AG04449 (cell line): Measurements from ENCODE around the gene SUGCT.
A peak's percentile ranks its signal among the peaks of the same experiment; 100 is the strongest.
"Not testable (repeated sequence)": the region's sequence is repeated elsewhere in the genome, so short reads cannot be mapped to it uniquely, and the experiment has no call there.

ENCODE experiments used
- CTCF ChIA-PET: fragments of 350-600 bp; formaldehyde crosslinking; extraction: SDS; loops from one replicate; lab custom pipeline; 2021; ENCODE audit warnings: antibody characterized with exemption; lab: Yijun Ruan, JAX
- POLR2A ChIA-PET: fragments of 400-600, 350-600 bp; formaldehyde crosslinking; extraction: SDS; loops from one replicate; lab custom pipeline; 2020; ENCODE audit warnings: antibody characterized with exemption, inconsistent platforms; lab: Yijun Ruan, JAX
- DNase-seq: peaks from one replicate; pipeline ENCODE4 v3.0.0-alpha.2; 2010; ENCODE audit warnings: low read depth, low spot score
- H3K4me3 ChIP-seq: 2 replicates; pipeline ENCODE4 v1.5.1; 2011; ENCODE audit warnings: low read depth, mild to moderate bottlenecking, control low read depth, low read length
- TF ChIP-seq, protein P1 (sequence below): IDR thresholded peaks from one replicate; pipeline ENCODE4 v1.5.1; 2011; ENCODE audit warnings: mild to moderate bottlenecking, moderate library complexity, low read length, control low read depth, inconsistent platforms; ENCODE audit not compliant: insufficient read depth; ENCODE audit errors: missing control alignments

The SUGCT gene

DNA sequence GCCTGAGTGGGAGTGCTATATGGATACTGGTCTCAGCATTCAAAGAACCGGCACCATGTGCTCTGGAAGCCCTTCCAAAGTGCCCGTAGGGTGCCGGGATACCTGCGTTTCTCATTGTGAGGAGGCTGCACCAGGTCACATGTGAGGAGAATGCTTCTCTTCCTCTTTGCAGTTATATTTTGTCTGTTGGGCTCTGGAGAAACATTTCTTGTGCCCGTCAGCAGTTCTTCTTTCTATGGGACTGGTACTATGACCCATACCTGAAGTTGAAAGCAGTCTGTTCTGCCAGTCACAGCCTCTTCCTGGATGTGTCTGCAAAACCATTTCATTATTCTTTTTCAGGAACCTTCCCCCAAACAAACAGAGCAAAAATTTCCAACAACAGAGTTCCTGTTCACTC lies 465.0 kb downstream of the SUGCT start:
- ChIA-PET CTCF (interaction anchor here (1.7 kb wide), 1 partner anchor 368 kb away, joined by 5 read pairs; no protein-coding TSS in a partner anchor), POLR2A (no interaction called here)
- no peak for DNase-seq
- no peak overlapping the region for H3K4me3 ChIP-seq
- TF ChIP-seq, protein P1, sequence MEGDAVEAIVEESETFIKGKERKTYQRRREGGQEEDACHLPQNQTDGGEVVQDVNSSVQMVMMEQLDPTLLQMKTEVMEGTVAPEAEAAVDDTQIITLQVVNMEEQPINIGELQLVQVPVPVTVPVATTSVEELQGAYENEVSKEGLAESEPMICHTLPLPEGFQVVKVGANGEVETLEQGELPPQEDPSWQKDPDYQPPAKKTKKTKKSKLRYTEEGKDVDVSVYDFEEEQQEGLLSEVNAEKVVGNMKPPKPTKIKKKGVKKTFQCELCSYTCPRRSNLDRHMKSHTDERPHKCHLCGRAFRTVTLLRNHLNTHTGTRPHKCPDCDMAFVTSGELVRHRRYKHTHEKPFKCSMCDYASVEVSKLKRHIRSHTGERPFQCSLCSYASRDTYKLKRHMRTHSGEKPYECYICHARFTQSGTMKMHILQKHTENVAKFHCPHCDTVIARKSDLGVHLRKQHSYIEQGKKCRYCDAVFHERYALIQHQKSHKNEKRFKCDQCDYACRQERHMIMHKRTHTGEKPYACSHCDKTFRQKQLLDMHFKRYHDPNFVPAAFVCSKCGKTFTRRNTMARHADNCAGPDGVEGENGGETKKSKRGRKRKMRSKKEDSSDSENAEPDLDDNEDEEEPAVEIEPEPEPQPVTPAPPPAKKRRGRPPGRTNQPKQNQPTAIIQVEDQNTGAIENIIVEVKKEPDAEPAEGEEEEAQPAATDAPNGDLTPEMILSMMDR = no peak

- CTCF ChIA-PET, POLR2A ChIA-PET: not testable (repeated sequence)
Observed at GRCh38 chr7:40602351-40602750, 467.5 kb downstream of the SUGCT start.

DNA sequence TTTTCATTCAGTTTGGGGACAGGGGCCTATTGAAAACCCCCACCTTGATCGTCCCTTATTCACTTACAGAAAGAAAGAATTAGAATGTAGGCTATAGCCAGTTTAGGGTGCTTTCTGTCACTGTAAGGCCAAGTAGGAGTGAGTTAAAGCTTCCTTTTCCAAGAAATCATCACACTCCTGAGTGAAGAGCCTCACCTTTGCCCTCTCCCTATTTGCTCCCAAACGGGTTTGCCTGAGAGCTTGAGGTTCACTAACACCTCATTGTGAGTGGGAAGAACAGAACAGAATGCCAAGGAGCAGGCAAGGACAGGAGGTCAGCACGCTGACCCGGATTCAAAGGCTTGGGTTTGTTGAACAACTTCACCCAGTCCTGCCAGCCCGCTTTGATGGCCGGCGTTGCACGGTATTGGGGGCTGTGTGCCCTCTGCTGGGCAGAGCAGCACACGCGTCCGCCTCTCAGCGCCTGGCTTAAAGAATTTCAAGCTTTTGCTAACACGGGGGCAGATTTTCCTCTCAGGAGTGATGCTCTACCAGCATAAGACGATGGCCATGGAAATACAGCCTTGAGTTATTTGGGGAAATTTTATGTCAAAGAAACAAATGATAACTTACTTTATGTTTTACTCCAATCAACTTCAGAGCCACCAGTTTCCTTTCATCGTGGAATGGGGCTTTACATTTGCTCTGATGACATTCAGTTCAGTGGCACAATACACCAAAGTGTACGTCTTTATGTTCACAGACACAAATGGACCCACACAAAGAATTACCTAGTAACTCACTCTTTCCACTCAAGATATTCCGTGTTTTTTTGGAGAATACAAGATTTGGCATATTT lies 470.0 kb downstream of the SUGCT start:
- ChIA-PET POLR2A (no interaction called here), CTCF (interaction anchor here (0.6 to 2.0 kb wide), 4 partner anchors 12 to 372 kb away, joined by 3 to 18 read pairs (median 4); no protein-coding TSS in a partner anchor)
- DNase-seq = no peak
- TF ChIP-seq, protein P1 = peak; percentile 60
- no peak overlapping the region for H3K4me3 ChIP-seq

More at GRCh38 chr7:40602351-40602750, 467.5 kb downstream of the SUGCT start:
- DNase-seq, H3K4me3 ChIP-seq: not testable (repeated sequence)

GRCh38 chr7:40608321-40609075 lies 473.7 kb downstream of the SUGCT start:
- no peak overlapping the region for H3K4me3 ChIP-seq
- DNase-seq = no peak
- ChIA-PET POLR2A (no interaction called here), CTCF (interaction anchor here (0.8 to 2.0 kb wide), 6 partner anchors 13 to 376 kb away, joined by 3 to 6 read pairs (median 3); no protein-coding TSS in a partner anchor)
- TF ChIP-seq, protein P1 = no peak

GRCh38 chr7:40610461-40610860 lies 475.7 kb downstream of the SUGCT start:
- POLR2A ChIA-PET = no interaction called here
- no peak for DNase-seq
- TF ChIP-seq, protein P1 = no peak
- H3K4me3 ChIP-seq = no peak overlapping the region
- CTCF ChIA-PET = interaction anchor here (2.0 kb wide), 1 partner anchor 26 kb away, joined by 6 read pairs; no protein-coding TSS in a partner anchor

DNA sequence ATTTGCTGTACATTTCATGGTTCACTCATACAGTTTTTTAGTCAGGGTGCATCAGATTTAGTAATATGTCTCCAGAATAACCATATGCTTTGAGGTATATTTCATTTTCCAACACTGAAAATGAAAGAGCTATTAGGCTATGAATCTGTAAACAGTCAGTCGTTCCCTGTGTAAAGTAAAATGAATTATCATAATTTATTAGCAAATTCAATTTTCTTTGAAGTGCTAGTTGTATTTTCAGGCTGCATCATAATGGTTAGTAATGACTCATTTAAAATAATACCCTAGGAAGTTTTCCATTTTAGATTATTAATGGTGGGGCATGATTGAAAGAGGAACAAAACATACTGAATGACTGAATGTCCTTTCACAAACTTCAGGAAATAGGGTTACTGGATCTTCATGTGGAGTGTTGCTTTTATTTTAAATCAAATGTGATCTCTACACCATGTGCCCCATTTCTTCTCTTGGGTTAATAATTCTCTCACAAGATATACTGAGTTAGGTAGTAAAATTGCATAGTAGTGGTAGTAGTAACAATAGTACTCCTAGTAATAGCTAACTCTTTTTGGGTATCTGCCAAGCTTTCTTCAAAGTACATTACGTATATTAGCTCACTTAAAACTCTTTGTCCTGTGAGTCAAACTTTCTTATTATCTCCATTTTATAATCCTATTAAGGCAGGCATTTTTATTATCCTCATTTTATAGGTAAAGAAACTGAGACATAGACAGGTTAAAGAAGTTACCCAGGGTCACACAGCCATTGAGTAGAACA lies 476.5 kb downstream of the SUGCT start:
- no peak for DNase-seq
- POLR2A ChIA-PET = no interaction called here
- H3K4me3 ChIP-seq = no peak overlapping the region
- TF ChIP-seq, protein P1 = no peak
- CTCF ChIA-PET = interaction anchor here (0.7 to 1.3 kb wide), 2 partner anchors 41 to 379 kb away, joined by 3 read pairs; no protein-coding TSS in a partner anchor
